ENCODE measurements around the gene MDM2. TPM values are rescaled to one million over a fixed set of nuclear protein-coding genes. Genes with fewer than 3 reads are reported as not detected.
A peak's percentile ranks its signal among the peaks of the same experiment; 100 is the strongest.

MDM2 gene
- total and polyA plus RNA-seq, 2 of the 13 experiments (the other 11 are each of a cell fraction or from before 2014, with no cell fraction given): 29.3 to 314 TPM

GRCh38 chr12:68835333-68835908, 27.4 kb downstream of the MDM2 start:
- CTCF ChIA-PET (ENCODE audit: low intra/inter-chr PET ratio, low total read pairs): no interaction called here
- in situ Hi-C loops (cut with HindIII; ENCODE audit: extremely low pct_ligation_motif_present, low pct_unique_long_range_greater_than_20kb) (no loop called here), intact Hi-C loops (cut with micrococcal nuclease; ENCODE audit: unreplicated experiment) (no loop called here)
- Histone ChIP-seq H3K9ac (ENCODE audit: insufficient read depth, low read depth, low read length) (no peak overlapping the region), H4K20me1 (ENCODE audit: insufficient read depth, low read length) (peaks cover 52% of the 10 kb centered on the region), H3K27ac (ENCODE audit: extremely low read length, insufficient read depth, low read length) (no peak overlapping the region), H3K4me2 (ENCODE audit: low read depth, low read length) (no peak overlapping the region), H3K36me3 (replicated peaks in 1 of 2; ENCODE audit: control insufficient read depth in 1 of 2, insufficient read depth in 2 of 2, low read length in 2 of 2) (peaks cover 23 to 73% of the 10 kb centered on the region in 2 experiments), H3K79me2 (ENCODE audit: insufficient read depth, low read length) (peaks cover 15% of the 10 kb centered on the region), H3K4me3 (replicated peaks in 1 of 3; ENCODE audit: insufficient read depth in 1 of 3, low read depth in 2 of 3, low read length in 3 of 3) (no peak overlapping the region), H3K9me3 (ENCODE audit: low read length) (no peaks in the 10 kb centered on the region), H3K27me3 (ENCODE audit: control insufficient read depth in 1 of 2, insufficient read depth in 2 of 2, low read length in 2 of 2) (no peaks in the 10 kb centered on the region), H3K4me1 (ENCODE audit: insufficient read depth, low read length) (peaks cover 9% of the 10 kb centered on the region; the same call in 1 of the 2 replicates), H2AFZ (ENCODE audit: low read length) (no peak overlapping the region)
- POLR2A ChIA-PET: no interaction called here
- no TSS peak for BruUV-seq (replicated peaks)
- no peak for FAIRE-seq
- no peak for DNase-seq (ENCODE audit: low spot score)
- ATAC-seq: peak; percentile 21
- WGBS (ENCODE audit: low lambda C conversion rate): 90% methylated on average over 10 of the region's 10 CpGs
- TF ChIP-seq POLR2A (IDR thresholded peaks at IDR 0.05; ENCODE audit: insufficient read depth in 1 of 2, low read depth in 2 of 2, low read length in 2 of 2): peak in 1 of 2 experiments; percentile 27; a peak in 1 of 4 replicates
- no peak for TF ChIP-seq ZNF441 (CRISPR knock-in tag; IDR thresholded peaks at IDR 0.05; ENCODE audit: borderline replicate concordance)
- TF ChIP-seq RARA (CRISPR knock-in tag; IDR thresholded peaks at IDR 0.05): no peak
- no peak for TF ChIP-seq KAT8 (CRISPR knock-in tag; IDR thresholded peaks at IDR 0.05)
- TF ChIP-seq PRDM4 (CRISPR knock-in tag; IDR thresholded peaks at IDR 0.05; ENCODE audit: borderline replicate concordance): no peak
- TF ChIP-seq IRF2 (CRISPR knock-in tag; IDR thresholded peaks at IDR 0.05): no peak
- no peak for TF ChIP-seq AKAP8 (CRISPR knock-in tag; IDR thresholded peaks at IDR 0.05)
- no peak for TF ChIP-seq KDM3A (CRISPR knock-in tag; IDR thresholded peaks at IDR 0.05; ENCODE audit: low read depth)
- TF ChIP-seq RBFOX2 (IDR thresholded peaks at IDR 0.05; ENCODE audit: low read depth, low read length): peak; percentile 58; the same call in 1 of the 2 replicates
- 0 out of 2 replicates have a peak, but pooled peaks have one; percentile 45 for TF ChIP-seq POLR2AphosphoS5 (IDR thresholded peaks at IDR 0.05; ENCODE audit: low read depth, low read length)
- peak; percentile 47; the same call in 1 of the 2 replicates for TF ChIP-seq ZNF281 (CRISPR knock-in tag; IDR thresholded peaks at IDR 0.05; ENCODE audit: borderline replicate concordance)
- TF ChIP-seq PAXIP1 (CRISPR knock-in tag; conservative IDR thresholded peaks at IDR 0.05): no peak
- no peak for TF ChIP-seq SRF (IDR thresholded peaks at IDR 0.05; ENCODE audit: low read depth, low read length)
- TF ChIP-seq NR2F6 (IDR thresholded peaks at IDR 0.05): 0 out of 2 replicates have a peak, but pooled peaks have one; percentile 15
- TF ChIP-seq NR2F6 (CRISPR knock-in tag; IDR thresholded peaks at IDR 0.05): no peak

Measured in HepG2 (cell line).